NCI-H524 (cell line): Measurements from ENCODE around the gene GCLC.
A peak's percentile ranks its signal among the peaks of the same experiment; 100 is the strongest.
"Not testable (repeated sequence)": the region's sequence is repeated elsewhere in the genome, so short reads cannot be mapped to it uniquely, and the experiment has no call there.

ENCODE experiments used
- DNase-seq, 2 experiments: peaks; one replicate each; lab custom pipeline; 2025; lab: John Stamatoyannopoulos, UW

GCLC gene

DNA sequence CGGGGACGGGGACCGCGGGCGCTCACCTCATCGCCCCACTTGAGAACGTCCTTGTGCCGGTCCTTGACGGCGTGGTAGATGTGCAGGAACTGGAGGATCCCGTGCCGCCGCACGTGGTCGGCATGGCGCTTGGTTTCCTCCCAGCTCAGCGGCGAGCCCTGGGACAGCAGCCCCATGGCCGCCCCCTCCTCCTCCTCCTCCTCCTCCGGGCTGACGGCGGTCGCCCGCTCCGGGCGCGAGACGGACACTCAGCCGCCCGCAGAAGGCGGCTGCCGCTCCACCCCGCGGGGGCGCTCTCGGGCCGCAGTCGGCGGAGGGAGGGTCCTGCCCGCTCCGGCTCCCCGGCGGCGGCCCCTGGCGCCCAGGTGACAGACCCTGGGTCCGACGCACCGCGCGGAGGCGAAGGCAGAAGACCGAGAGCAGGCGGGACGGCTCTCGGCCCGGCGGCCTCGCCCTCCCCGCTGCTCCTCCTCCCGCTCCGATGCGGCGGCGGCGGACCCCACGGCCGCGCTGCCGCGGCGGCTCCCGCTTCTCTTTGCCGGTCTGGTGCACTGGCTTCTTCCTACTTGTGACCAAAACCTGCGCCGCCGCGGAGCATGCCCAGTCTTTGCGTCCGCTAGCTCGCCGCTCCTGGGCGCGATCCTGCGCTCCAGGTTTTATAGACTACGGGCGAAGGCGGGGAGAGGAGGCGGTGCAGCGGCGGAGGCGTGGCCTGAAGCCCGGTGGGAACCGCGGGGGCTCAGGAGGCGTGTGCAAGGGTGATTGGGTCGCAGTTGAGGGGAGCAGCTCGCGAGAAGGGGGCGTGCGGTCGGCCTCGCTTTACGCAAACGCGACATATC is at the start of gene GCLC:
Gene GCLC (minus strand): TSS at position 632 of the 839 bp plus-strand sequence. CDS start 456 bp downstream, at position 176.
- peak; percentile 86 to 92 for DNase-seq

- DNase-seq = no peak
Observed at GRCh38 chr6:53594596-53594995, 49.7 kb upstream of the GCLC start.

DNA sequence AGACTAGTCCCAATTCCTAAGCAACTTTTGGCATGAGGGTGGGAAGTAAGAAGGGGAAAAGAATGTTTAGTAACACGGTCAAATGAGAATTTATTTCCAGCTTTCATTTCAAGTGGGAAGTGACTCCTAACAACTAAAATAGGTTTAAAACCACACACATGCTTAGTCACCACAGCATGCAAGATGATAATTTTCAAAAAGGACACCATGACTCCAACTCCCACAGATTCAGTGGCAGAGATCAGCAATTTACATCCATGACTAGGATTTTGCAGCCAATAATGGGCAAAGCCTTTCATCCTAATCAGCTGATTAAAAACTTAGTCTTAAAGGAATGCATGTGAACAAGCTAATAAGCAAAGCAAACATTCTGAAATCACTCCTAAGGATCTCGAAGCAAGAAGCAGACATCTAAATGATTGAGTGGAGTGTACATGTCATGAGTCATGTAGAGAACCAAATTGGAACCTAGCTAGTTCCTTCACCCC is 48.1 kb upstream of the GCLC start:
- DNase-seq = no peak

- DNase-seq = no peak
Observed at GRCh38 chr6:53591873-53592272, 47.0 kb upstream of the GCLC start.

DNA sequence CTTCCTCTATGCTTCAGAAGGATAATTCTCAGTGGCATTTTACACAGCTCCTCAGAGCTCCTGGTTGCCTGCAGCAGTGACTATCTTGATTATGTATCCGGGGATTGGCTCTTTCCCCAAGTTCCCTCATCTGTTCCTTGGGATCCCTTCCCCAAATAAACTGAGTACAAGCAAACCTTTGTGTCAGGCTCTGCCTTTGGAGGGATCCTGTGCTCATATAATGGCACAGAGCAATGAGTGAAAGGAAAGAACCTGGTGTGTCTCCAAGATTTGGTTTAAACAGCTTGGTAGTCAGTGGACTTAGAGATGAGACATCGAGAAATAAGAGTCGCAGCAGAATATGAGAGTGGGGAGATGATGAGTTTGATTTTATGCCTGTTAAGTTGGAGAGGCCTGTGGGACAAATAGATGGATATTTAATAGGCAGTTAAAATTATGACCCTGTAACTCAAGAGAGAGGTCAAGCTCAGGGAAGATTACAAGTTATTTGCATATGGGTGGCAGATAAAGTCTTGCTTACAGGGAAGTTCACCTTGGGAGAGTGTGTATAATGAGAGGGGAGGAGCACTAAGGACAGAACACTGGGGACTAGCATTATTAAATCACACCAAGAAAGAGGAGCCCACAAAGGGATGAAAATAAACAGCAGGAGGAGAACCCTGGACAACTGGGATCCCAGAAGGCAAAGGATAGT is 44.1 kb upstream of the GCLC start:
- DNase-seq = no peak

- no peak for DNase-seq
Observed at GRCh38 chr6:53587291-53587690, 42.4 kb upstream of the GCLC start.

DNA sequence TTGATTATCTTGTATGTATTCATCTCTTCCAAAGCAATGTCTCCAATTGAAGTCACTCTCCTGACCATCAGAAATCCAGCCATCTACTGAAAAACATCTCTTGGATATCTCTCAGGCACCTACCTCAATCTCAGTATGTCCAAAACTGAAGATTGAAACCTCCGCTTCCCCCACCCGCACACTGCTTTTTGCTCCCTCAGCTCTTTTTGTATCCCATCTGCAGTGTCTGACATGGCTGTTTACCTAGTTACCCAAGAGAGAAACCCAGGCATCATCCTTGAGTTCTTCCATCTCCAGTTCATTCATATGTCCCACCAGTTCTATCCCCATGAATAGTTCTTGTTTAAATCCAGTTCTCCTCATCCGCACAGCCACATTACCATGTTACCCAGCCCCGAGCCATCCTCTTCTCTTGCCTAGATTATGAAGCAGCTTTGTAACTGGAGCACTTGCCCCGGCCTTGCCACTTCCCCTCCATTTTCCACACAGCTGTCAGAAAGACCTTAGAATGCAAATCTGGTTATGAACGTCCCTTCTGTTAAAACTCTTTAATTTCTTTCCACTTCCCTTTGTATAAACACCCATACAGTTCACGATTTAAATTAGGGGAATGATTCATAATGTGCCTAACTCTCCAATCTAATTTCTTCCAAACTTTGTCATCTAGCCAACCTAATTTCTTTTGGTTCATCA is 40.5 kb upstream of the GCLC start:
- DNase-seq = no peak

DNA sequence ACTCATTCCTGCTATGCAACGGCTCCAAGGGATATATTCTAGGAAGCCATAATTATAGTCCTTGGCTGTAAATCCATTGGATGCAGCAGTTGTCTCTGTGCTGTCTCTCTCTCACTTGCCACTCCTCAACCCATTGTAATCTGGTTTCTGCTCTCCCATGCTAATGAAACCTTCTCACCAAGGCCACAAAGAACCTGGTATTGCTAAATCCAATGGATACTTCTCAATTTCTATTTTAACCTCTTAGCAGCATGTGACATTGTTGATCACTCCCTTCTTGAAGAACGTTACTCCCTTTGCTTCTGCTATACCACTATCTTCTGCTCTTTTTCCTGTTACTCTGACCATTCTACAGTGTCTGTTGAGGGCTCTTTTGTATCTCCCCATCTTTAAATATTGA is 39.8 kb upstream of the GCLC start:
- no peak for DNase-seq

- DNase-seq = no peak
Observed at GRCh38 chr6:53583451-53583850, 38.5 kb upstream of the GCLC start.

GRCh38 chr6:53582963-53583362 is 38.1 kb upstream of the GCLC start:
- no peak for DNase-seq

DNA sequence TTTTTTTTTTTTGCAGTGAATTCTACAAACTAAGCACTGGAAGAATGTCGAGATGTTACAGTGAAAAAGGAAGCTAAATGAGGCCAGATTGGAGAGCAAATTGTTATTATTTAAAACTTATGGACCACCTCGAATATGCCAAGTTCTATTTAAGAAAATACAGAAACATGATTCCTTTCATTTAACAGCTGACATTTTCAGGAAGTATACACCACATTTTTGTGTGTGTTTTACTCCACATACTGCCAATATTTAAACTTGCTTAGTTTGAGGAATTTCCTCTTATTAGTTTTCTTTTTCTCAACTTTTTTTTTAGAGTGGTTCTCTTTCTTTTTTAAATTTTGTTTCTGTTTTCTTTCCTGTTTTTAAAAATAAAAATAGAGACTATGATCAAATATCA is 37.0 kb upstream of the GCLC start:
- DNase-seq = no peak

DNA sequence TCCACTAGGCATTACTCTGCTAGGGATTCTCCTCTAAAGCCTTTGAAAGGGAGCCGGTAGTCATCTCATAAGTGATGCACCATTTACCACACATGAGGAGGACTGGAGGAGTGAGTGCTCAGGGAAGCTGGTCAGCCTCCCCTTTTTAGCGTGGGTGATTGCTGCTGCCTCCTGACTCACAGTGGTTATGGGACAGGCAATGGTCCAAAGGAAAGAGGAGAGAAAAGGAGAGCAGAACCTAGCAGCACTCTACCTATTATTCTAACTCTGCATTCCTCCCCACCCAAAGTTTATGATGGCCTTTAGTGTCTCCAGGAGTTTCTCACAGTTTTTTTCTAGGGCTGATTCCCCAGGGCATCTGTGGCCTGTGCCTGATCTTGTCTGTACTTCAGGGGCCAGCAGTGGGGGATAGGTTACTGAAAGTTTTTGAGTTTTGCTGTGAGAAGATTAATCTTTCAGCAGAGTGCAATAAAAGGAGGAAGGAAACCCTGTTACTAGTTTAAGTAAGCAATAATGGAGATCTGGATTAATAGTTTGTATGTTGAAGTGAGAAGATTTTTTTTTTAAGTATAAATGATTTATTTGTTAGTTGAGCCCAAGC is 36.4 kb upstream of the GCLC start:
- DNase-seq = no peak

DNA sequence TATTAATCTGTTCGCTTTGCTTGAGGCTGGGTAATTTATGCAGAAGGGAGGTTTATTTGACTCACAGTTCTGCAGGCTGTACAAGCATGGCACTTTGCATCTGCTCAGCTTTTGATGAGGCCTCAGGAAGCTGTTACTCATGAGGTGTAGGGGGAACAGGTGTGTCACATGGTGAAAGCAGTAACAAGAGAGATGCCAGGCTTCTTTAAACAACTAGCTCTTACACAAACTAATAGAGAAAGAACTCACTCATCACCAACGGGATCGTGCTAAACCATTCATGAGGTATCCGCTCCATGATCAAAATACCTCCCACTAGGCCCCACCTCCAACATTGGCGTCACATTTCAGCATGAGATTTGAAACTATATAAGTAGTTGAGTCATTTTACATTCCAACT is 34.4 kb upstream of the GCLC start:
- DNase-seq = no peak

DNA sequence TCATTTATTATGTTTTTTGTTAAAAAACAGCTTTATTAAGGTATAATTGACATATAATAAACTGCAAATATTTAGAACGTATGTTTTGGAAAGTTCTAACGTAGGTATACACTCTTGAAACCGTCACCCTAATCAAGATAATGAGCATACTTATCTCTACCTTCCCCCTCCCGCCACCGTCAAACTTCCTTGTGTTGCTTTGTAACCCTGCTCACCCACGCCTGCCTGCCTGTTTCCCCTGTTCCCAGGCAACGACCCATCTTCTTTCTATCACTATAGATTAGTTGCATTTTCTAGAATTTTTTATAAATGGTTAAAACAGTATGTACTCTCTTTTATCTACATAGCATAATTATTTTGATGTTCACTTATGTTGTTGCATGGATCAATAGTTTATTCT is 33.5 kb upstream of the GCLC start:
- no peak for DNase-seq

GRCh38 chr6:53573299-53573698 is 28.4 kb upstream of the GCLC start:
- no peak for DNase-seq

DNA sequence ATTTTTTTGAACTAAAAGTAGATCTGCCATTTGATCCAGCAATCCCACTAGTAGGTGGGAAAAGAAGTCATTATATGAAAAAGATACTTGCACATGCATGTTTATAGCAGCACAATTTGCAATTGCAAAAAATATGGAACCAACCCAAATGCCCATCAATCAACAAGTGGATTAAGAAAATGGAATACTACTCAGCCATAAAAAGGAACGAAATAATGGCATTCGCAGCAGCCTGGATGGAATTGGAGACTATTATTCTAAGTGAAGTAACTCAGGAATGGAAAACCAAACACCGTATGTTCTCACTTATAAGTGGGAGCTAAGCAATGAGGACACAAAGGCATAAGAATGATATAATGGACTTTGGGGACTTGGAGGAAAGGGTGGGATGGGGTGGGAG is 27.5 kb upstream of the GCLC start:
- not testable (repeated sequence) for DNase-seq

DNA sequence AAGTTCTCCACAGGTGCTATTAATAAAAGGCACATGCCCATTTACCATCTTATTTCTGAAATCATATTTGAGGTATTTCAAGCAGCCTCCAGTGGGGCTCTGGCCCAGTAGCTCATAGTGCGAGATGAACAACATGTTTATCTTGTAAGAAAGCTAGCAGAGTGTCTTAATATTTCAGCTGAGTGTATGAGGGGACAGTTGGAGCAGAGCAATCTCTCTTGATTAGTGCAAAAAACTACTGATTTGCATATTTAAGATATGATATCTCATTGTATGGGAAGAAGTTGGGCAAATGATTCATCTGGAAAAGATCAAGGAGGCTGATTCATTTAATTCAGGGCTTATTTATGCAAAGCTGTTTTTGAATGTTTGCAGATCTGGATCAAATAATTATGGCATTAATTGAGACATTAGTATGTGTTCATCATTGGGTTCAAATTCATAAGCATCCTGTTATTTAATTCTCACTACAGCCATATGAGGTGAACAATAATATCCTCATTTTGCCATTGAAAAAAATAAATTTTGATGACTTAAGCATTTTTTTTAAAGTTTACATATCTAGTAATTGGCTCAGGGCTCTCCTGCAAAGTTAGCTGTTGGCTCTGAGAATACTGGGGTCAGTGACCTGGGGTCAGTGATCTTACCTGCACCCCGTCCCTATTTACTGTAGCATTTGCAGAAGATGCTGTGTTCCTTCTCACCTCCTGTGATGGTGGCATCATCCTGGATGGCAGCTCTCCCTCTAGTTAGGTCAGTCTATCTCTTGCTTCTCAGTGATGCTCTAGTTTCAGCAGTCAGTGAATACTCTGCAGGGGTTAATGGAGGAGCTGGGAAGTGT is 24.1 kb upstream of the GCLC start:
- no peak for DNase-seq

DNA sequence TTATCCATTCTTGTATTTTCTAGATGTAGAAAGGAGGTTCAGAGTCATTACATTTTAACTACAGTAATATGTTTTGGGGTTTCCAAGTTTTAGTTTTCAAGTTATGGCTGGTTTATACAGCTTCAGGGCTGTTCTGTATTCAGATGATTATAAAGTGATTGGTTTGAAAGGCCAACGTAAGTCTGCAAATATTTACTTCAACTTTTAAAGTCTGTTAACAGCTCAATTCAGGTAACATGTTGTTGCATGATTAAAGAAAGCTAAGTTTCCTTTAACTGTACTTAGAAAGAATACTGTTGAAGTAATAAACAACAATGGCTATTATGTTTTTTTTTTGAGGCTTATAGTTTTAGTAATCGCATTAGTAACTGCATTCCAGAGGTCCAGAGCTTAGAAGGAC is 22.8 kb upstream of the GCLC start:
- DNase-seq = no peak

DNA sequence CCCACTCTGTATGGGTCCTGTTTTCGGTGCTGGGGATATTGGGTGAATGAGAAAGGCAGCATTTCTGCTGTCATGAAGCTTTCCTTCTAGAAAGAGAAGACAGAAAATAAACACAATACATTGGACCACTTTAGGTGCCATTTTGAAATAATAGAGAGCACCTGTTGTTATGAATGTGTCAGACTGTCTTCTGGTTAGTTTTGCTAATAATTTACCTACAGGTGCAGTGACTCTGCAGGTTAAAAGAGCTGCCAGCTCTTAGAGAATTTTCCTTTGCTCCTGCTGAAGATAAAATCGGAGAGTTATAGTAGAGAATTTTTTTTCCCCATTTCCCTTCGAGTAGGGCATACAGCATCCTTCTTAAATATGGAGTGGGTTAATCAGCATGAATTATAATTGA is 21.9 kb upstream of the GCLC start:
- no peak for DNase-seq

GRCh38 chr6:53565886-53566285 is 21.0 kb upstream of the GCLC start:
- DNase-seq = no peak

GRCh38 chr6:53564401-53565065 is 19.6 kb upstream of the GCLC start:
- DNase-seq = no peak
